Measurements from ENCODE around the gene CACNA1I.
"Not testable (repeated sequence)": the region's sequence is repeated elsewhere in the genome, so short reads cannot be mapped to it uniquely, and the experiment has no call there.

Gene CACNA1I

DNA sequence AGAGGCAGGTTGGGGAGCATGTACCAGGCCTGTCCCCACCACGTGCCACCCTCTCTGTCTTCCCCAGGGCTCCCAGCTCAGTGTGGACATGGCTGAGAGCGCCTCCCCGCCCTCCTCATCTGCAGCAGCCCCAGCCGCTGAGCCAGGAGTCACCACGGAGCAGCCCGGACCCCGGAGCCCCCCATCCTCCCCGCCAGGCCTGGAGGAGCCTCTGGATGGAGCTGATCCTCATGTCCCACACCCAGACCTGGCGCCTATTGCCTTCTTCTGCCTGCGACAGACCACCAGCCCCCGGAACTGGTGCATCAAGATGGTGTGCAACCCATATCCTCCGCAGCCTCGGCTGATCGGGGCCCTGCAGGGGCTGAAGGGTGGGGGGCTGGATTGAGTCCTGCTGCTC lies at the start of gene CACNA1I:
CACNA1I (plus strand) TSS at position 89 of the 400 bp plus-strand sequence; CDS start at position 89, 0 bp downstream.
- ATAC-seq: no peak

DNA sequence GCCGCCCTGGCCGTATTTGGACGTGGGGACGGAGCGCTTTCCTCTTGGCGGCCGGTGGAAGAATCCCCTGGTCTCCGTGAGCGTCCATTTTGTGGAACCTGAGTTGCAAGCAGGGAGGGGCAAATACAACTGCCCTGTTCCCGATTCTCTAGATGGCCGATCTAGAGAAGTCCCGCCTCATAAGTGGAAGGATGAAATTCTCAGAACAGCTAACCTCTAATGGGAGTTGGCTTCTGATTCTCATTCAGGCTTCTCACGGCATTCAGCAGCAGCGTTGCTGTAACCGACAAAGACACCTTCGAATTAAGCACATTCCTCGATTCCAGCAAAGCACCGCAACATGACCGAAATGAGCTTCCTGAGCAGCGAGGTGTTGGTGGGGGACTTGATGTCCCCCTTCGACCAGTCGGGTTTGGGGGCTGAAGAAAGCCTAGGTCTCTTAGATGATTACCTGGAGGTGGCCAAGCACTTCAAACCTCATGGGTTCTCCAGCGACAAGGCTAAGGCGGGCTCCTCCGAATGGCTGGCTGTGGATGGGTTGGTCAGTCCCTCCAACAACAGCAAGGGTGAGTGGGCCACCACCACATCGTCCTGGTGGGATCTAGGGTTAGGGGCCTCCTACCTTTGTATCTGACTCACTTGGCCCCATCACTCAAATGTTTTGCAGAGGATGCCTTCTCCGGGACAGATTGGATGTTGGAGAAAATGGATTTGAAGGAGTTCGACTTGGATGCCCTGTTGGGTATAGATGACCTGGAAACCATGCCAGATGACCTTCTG lies 49.3 kb upstream of the CACNA1I start:
- ATAC-seq: not testable (repeated sequence)

DNA sequence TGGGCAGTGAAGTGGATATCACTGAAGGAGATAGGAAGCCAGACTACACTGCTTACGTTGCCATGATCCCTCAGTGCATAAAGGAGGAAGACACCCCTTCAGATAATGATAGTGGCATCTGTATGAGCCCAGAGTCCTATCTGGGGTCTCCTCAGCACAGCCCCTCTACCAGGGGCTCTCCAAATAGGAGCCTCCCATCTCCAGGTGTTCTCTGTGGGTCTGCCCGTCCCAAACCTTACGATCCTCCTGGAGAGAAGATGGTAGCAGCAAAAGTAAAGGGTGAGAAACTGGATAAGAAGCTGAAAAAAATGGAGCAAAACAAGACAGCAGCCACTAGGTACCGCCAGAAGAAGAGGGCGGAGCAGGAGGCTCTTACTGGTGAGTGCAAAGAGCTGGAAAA lies 48.5 kb upstream of the CACNA1I start:
- ATAC-seq: not testable (repeated sequence)

DNA sequence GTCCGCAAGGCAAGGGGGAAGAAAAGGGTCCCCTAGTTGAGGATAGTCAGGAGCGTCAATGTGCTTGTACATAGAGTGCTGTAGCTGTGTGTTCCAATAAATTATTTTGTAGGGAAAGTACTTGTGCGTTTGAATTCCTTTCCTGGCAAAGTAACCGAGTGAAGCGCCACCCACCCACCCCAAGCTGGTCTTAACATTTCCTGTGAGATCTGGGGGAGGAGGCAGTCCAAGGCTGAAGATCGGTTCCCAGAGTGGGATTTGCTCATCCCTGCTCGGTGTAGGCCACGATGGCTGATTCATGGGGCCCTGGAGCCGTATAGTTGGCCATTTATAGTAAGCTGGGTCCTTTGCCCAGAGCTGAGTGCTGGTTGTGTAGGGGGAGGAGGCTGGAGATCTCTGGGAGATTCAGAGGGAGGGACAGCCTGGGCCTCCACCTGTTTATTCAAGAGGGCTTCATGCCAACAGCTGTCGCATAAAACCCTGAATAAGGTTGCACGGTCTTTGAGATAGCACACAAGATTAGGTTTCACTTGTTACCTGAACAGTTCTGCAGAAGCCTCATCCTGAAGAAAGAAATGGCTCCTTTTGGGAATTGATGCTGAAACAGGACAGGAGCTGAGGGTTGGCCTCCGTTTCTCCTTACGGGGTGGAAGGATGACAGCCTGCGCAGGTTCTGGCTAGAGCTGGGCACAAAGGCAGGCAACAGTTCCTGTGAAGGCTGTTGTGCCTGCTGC lies 47.8 kb upstream of the CACNA1I start:
- no peak for ATAC-seq

DNA sequence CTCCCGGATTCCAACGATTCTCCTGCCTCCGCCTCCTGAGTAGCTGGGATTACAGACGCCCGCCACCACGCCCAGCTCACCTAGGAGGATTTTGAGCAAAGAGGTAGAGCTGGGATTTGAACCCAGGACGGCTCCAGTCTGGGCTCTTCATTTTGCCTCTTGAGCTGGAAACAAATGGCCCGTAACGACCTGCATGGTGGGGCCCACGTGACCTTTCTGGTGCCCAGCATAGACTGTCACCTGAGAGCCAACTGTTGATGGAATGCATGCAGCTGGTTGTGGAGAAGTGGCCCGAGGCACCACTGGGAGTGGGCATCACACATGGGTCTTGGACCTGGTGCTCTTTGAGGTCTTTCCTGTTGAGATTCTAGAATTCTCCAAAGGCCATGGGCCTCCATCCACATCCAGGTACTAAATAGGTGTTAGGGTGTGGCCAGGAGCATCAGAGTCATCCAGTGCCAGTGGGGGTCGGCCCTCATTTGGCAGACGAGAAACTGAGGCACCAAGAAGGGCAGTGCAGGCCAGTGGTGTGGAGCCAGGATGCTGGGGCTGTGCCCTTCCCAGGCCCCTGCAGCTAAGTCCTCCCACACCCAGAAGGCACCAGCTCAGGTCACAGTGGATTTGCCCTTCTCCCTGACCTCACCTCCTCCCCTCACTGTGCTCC lies 46.3 kb upstream of the CACNA1I start:
- no peak for ATAC-seq

DNA sequence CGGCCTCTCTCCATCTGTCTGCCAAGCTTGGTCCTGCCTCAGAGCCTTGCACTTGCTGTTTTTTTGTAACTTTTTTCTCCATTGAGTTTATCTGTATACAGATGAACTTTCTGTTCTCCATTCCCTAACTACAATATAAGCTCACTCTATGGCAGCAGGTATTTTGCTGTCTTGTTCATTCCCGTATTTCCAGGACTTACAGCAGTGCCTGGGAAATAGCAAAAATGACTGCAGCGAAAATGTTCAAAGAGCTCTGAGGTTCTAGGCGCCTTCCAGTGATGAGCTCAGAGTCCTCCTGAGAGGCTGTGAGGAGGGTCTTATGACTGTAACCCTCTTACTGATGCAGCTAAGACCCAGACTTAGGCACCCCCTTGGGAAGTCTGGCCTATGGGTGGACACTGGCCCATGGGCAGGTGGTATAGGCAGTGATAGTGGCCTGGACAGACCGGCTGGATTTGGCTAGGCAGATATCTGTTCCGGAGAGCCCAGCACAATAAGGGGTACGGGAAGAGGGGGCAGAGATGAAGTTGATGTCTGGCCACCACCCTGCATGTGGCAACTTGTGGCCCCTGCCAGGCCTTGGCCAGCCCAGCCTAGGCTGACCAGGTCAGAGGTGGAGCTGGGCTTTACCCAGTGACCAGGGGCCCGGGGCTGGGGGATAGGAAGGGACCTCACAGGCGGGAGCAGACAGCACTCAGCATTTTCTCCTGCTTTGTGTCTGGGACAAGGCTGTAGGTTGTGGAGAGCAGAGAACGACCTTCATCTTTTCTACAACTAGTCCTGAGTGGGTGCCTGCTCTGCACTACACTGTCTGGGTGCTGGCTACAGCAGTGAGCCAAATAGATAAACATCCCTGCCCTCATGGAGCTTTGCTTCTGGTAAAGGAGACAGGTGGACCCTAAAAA lies 45.5 kb upstream of the CACNA1I start:
- ATAC-seq: no peak

DNA sequence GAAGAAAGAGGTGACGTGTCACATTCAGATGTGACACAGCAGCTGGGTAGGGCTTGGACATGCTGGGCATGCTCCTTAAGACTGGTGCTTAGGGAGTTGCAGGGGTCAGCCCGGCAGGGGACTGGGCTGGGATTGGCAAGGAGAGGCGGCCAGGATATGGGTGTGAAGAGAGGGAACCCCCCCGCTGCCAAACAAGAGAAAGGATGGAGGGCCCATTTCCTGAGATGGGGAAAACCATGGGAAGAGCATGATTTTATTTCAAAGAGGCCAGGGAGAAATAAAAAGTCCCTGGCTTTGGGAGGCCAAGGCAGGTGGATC lies 44.9 kb upstream of the CACNA1I start:
- ATAC-seq: no peak

DNA sequence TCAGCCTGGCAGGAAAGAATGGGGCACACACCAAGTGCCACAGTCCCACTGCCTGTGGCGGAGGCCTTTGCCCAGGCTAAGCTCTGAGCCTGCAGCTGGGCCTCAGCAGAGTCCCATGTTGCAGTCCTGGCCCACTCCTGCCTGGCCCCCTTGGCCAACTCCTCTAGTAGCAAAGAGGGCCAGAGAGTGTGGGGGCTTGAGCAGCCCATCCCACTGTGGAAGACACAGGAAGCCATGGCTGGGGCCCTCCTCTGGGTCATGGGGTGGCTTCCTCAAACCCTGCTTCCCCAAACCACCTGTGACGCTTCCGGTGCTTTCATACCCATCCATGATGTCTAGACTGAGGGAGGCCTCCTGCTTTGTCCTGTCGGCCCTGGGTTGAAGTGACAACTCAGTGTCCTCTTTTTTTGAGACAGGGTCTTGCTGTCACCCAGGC lies 43.8 kb upstream of the CACNA1I start:
- ATAC-seq: no peak

DNA sequence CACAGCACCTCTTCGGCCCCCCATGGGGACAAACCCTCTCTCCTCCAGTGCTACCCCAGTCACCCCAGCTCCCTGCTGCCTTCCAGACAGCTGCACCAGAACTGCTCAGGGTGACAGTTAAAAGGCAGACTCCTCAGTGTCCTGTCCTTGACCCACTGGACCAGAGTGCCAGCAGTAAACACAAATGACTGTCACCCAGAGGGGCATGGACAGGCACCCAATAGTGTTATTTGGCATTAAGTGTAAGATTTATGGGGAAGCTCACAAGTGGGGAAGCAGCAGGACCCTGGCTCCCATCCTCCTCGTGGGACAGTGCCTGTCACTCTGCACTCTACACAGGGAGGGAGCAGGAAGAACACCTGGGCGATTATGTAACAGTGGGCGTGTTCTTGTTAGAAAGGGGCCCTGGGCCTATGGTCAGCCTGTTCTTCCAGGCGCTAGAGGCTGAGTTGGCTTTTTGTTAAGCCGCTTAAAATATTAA lies 43.0 kb upstream of the CACNA1I start:
- ATAC-seq: no peak

DNA sequence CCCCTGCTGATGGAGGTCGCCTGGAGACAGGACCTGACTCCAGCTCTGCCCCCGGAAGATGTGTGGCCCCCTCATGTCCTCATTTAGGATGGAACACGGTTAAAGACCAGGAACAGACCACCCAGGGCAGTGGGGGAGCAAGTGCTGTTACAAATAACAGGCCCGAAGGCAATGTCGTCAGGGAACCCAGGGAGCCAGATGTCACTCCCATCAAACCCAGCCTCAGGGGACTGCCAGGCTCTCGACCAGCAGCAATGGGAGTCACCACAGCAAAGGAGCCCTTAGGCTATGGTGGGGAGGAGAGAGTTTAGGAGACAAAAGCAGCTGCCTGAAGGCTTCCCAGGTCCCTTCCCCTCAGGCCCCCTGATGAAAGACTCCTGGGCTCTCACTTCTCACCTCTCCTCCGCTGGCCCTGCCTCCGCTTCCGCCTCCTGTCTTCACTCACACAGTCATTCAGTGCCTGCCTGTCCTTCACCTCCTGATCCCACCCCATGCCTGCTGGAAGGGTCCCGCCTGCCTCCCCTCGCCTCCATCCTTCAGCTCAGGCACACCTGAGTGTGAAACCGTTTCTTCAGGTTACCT lies 42.4 kb upstream of the CACNA1I start:
- no peak for ATAC-seq

DNA sequence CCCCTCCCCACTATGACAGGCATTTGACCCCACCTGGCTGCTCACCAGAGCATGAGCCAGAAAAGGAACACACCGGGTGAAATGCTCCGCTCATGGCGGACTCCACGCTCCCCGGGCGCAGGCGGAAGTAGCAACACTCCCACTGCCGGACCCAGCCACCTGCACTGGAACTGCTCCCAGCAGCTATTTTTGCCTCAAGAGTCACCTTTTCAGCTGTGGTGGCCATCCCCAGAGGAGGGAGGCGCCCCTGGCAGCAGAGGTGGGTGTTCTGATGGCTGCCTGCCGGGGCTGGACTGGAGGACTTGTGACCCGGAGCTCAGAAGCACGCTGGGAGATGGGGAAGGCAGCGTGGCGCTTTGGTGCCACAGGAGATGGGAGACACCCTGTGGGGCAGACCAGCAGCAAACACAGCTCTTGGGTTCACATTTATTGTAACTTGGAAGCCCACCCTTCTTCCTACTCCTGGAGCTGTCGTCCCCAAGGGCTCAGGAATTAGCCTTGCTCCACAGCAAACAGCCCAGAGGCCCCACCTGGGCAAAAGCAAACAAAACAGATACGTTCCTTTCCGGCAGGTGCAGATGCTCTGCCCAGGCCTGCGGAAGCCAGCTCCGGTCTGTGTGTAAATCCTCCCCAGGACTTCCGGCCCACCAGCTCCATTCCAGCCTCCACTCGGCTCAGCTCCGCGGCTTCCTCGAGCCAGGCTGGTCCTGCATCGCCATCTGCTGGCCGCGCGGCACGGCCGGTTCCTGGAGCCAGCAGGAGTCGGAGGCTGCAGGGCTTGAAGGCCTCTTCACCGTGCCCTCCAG lies 41.7 kb upstream of the CACNA1I start:
- ATAC-seq: peak; percentile 34 to 37

DNA sequence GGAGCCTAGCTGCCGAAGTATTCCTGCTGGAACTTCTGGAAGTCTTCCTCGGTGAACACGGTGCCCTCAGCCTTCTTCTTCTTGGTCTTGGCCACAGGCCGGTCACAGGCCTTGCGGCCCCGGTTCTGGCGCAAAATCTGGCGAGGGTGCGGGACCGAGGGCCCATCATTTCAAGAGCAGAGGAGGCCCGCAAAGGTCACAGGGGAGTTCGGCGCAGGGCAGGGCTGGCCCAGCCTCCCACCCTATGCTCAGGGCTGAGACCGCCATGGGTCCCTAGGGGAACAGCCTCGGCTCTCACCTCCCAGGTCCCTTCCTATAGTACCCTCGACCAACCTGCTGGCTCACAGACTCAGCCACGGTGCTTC lies 41.1 kb upstream of the CACNA1I start:
- no peak for ATAC-seq

DNA sequence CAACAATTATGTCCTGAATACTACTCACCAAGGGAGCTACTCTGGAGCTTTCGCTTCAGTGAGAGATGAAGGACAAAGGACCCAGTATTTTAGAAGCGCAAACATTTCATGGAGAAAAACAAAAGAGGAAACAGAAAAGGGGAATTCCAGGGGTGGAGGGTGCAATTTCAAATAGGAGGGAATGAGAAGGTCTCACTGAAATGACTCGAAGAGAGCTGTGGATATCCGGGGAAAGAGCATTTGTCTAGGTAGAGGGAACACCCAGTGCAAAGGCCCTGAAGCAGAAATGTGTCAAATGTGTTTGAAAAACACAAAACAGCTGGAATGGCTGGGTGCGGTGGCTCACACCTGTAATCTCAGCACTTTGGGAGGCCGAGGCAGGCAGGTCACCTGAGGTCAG lies 40.4 kb upstream of the CACNA1I start:
- no peak for ATAC-seq

DNA sequence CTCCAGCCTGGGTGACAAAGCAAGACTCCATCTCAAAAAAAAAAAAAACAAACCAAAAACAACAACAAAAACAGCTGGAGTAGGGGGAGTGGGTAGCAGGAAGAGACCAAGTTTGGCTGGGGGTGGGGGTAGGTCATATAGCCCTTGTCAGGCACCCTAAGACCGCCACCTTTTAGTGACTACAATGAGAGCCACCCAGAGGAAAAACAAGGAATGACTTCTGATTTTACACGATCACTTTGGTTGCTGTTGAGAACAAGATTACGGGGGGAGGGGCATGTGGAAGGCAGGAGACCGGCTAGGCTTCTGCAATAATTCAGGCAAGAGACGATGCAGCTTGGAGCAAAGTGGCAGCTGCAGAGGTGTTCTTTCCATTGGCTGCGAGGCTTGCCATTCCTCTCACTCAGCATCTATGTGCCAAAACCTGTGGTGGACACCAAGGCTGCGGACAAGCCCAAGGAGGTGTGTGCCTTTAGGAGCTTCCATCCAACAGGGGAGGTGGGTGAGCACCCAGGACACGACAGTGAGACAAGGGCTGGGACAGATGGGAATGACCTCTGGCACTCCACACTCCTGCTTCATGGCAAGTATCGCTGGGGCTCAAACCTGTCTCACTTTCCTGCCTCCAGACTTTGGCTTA lies 39.7 kb upstream of the CACNA1I start:
- no peak for ATAC-seq

DNA sequence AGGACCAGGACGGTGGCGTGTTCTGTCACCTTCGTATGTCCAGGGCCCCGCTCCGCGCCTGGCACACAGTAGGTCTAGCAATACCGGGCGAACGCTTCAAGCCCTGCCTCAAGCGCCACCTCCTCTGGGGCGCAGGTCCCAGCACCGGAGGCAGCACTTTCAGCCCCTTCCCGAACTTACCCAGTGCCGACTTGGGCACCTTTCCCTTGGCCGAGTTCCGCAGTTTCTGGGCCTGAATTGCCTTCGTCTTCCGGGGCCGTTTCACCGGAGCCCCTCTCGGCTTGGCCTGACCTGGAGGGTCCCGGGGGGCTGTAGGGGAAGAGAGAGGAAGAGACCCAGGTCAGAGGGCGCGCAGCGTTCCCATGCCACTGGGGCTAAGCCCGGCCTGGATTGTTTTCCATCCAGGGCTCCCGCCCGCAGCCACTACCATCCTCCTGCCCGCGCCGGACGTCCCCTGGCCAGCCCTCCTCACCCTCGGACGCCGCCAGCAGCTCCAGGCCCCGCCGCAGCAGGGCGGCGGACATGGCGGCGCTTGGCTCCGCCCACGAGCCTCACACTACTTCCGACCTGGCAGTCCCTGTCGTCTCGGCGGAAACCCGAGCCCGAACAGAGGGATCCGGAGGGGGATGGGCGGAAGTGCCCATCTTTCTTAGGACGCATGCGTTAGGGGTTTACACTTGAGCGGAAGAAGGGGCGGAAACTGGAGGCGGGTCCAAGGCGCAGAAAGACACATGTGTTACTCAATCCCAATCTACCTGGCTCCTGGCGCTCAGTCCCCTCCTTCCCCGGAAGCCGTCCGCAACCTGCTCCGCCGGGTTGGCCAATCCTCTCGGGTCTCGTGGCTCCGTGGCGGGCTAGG lies 38.1 kb upstream of the CACNA1I start, which contains the start of gene RPS19BP1:
RPS19BP1 (minus strand) TSS at position 534 of the 859 bp plus-strand sequence; CDS start at position 524, 10 bp downstream.
- ATAC-seq: peak; percentile 87 to 88

DNA sequence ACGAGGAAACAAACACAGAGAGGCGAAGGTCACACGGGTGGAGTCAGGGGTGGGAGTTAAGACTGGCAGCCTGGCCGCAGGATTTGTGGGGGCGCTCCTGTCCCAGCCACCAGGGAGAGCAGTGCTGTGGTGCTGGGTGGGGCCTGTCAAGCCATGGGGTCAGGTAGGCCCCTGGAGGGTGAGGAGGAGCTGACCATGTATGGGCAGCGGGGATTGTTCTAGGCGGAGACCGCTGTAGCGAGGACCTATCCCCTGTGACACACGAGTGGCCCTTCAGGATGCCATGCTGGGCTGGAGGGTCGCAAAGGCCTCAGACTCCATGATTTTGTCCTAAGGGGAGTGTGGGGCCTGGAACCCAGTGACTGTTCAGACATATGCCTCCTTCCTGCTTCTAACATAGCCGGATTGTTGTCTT lies 36.5 kb upstream of the CACNA1I start:
- no peak for ATAC-seq

DNA sequence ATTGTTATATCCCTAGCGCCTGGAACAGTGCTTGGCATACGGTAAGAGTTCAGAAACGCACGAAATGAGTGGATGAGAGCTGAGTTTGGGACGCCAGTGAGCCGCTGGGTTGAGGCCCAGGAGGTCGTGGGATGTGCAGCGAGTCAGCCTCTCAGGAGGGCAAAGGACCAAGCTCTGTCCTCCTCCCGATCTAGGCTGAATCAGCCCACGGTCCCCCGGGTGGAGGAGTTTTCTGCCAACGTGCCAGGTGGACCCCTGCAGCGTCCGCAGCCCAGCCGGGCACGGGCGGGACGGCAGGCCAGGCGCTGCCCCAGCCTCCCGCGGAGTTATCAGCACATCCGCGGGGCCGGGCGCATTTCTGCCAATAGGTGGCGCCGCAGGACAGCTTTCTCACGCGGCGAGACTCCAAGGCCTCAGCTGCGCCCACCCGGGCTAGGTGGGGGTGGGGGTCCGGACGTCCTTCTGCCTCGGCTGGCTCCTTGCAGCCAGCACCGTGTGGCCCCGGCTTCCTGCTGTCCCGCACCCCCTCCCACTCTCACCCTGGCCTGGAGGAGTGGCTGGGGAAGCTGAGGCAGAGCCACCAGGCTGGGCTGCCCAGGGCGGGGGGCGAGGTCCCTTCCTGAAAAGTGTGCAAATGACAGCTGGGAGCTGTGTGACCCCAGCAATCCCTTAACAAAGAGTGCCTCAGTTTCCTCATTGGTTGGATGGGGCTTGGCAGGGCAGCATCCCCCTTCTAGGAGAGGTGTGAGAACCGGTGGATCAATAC lies 35.8 kb upstream of the CACNA1I start:
- peak; percentile 18 to 19 for ATAC-seq

DNA sequence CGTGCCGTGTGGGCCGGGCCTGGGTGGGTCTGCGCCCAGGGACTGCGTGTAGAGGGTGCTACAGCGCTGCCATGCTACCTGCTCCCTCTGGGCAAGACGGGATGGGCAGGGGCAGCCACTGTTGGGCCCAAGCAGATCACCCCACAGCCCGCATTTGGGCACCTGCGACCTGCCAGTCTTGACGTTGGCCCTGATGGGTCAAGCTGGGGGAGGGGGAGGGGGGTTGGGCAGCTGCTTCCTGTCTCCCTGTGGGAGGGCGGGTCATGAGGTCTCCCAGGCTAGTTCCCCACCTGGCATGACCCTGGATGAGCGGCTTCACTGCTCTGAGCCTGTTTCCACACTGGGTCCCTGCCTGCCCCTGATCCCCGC lies 35.2 kb upstream of the CACNA1I start:
- no peak for ATAC-seq
